ENCODE results near the gene GHRH.

Gene GHRH

DNA sequence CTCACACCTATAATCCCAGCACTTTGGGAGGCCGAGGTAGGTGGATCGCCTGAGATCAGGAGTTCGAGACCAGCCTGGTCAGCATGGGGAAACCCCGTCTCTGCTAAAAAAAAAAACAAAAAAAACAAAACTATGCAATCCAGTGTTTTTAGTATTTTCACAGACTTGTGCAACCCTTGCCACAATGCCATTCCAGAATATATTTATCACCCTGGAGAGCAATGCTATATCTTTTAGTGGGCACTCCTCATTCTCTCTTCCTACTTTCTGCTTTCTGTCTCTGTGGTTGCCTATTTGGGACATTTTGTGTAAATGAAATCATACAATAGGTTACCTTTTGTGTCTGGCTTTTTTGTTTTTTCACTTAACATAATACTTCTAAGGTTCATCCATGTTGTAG, 43.2 kb downstream of the GHRH start:
- peaks cover 20% of the 10 kb centered on the region for H3K36me3 ChIP-seq
- H3K27me3 ChIP-seq, result no peaks in the 10 kb centered on the region
- TF ChIP-seq, protein P1, sequence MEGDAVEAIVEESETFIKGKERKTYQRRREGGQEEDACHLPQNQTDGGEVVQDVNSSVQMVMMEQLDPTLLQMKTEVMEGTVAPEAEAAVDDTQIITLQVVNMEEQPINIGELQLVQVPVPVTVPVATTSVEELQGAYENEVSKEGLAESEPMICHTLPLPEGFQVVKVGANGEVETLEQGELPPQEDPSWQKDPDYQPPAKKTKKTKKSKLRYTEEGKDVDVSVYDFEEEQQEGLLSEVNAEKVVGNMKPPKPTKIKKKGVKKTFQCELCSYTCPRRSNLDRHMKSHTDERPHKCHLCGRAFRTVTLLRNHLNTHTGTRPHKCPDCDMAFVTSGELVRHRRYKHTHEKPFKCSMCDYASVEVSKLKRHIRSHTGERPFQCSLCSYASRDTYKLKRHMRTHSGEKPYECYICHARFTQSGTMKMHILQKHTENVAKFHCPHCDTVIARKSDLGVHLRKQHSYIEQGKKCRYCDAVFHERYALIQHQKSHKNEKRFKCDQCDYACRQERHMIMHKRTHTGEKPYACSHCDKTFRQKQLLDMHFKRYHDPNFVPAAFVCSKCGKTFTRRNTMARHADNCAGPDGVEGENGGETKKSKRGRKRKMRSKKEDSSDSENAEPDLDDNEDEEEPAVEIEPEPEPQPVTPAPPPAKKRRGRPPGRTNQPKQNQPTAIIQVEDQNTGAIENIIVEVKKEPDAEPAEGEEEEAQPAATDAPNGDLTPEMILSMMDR (IDR thresholded peaks at IDR 0.05), result no peak
- H3K4me1 ChIP-seq (ENCODE audit: control insufficient read depth in 1 of 2, insufficient read depth in 1 of 2, low read depth in 1 of 2, low read length in 1 of 2), result peaks cover 30 to 34% of the 10 kb centered on the region in 2 experiments
- no peaks in the 10 kb centered on the region for H3K9me3 ChIP-seq
- H3K27ac ChIP-seq, result no peak overlapping the region
- H3K4me3 ChIP-seq (ENCODE audit: low read depth in 1 of 2, low read length in 1 of 2), result no peak overlapping the region

DNA sequence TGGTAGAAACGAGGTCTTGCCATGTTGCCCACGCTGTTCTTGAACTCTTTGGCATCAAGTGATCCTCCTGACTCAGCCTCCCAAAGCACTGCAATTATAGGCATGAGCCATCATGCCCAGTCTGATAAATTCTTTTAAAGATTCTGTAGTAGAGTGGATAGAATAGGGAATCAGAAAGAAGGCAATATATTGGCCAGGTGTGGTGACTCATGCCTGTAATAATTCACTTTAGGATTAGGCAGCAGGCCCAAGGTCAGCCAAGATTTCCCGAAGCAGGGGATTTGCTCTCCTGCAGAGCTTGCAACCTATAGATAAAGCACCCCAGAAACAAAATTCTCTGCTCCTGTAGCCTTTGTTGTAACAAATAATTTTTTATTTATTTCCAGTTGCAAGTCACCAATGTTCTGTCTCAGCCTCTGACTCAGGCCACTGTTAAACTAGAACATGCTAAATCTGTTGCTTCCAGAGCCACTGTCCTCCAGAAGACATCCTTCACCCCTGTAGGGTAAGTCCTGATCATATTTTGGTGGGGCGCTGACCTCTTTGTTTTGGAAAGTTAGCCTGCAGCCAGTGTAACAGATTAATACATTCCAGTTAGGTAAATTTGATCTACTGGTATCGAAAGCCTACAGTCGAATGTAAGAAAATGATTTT, 51.8 kb downstream of the GHRH start:
- TF ChIP-seq, protein P1 (IDR thresholded peaks at IDR 0.05), result no peak
- no peak overlapping the region for H3K27ac ChIP-seq
- no peaks in the 10 kb centered on the region for H3K27me3 ChIP-seq
- H3K4me1 ChIP-seq (ENCODE audit: control insufficient read depth in 1 of 2, insufficient read depth in 1 of 2, low read depth in 1 of 2, low read length in 1 of 2), result no peaks in the 10 kb centered on the region
- H3K9me3 ChIP-seq, result no peaks in the 10 kb centered on the region
- no peak overlapping the region for H3K4me3 ChIP-seq (ENCODE audit: low read depth in 1 of 2, low read length in 1 of 2)
- H3K36me3 ChIP-seq, result peaks cover 79% of the 10 kb centered on the region

DNA sequence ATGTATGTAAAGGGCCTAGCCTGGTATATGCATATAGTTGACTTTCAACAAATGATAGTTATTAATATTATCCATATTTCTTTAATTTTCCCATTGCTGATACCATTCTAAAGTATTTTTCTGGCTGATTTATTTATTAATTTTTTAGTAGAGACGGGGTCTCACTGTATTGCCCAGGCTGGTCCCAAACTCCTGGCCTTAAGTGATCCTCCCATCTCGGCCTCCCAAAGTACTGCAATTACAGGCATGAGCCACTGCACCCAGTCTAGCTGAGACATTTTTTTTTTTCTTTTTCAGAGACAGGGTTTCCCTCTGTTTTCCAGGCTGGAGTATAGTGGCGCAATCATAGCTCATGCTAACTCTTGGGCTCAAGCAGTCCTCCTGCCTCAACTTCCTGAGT, 52.4 kb downstream of the GHRH start:
- Histone ChIP-seq H3K36me3 (peaks cover 79% of the 10 kb centered on the region), H3K4me3 (ENCODE audit: low read depth in 1 of 2, low read length in 1 of 2) (no peak overlapping the region), H3K4me1 (ENCODE audit: control insufficient read depth in 1 of 2, insufficient read depth in 1 of 2, low read depth in 1 of 2, low read length in 1 of 2) (no peaks in the 10 kb centered on the region), H3K9me3 (no peaks in the 10 kb centered on the region), H3K27ac (no peak overlapping the region), H3K27me3 (no peaks in the 10 kb centered on the region)
- TF ChIP-seq, protein P1 (IDR thresholded peaks at IDR 0.05), result no peak

DNA sequence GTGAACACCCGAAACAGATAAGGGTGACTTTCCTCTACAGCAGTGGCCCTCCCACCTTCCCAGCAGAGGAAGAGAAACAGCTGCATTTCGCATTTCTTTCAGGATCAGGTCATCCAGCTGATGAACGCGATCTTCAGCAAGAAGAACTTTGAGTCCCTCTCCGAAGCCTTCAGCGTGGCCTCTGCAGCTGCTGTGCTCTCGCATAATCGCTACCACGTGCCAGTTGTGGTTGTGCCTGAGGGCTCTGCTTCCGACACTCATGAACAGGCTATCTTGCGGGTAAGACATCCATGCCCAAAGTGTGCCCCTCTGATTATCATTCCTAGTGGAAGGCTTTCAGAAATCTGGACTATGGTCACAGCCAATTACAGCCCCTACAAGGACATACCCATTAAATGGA, 54.4 kb downstream of the GHRH start:
- Histone ChIP-seq H3K27ac (no peak overlapping the region), H3K4me3 (ENCODE audit: low read depth in 1 of 2, low read length in 1 of 2) (no peak overlapping the region), H3K9me3 (no peaks in the 10 kb centered on the region), H3K36me3 (peaks cover 70% of the 10 kb centered on the region), H3K4me1 (ENCODE audit: control insufficient read depth in 1 of 2, insufficient read depth in 1 of 2, low read depth in 1 of 2, low read length in 1 of 2) (no peaks in the 10 kb centered on the region), H3K27me3 (no peaks in the 10 kb centered on the region)
- TF ChIP-seq, protein P1 (IDR thresholded peaks at IDR 0.05), result no peak

DNA sequence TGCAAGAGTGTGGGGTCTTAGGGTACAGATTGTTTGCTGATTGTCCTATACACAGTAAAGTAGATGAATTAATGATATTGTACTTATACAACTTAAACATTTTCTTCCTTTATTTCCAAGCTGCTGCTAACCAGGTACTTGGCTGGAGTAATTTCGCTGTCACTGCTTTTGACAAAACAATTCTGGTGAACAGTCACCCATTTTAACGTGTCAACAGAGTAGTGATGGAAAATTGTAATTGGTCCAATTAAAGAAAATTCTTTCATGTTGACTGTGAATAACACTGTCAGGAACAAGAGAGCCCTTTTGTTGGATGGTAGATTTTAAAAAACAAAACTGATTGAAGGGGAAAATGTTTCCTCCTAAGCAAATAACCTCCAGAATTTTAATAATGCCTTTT, 55.8 kb downstream of the GHRH start:
- no peaks in the 10 kb centered on the region for H3K9me3 ChIP-seq
- no peaks in the 10 kb centered on the region for H3K4me1 ChIP-seq (ENCODE audit: control insufficient read depth in 1 of 2, insufficient read depth in 1 of 2, low read depth in 1 of 2, low read length in 1 of 2)
- no peaks in the 10 kb centered on the region for H3K27me3 ChIP-seq
- peaks cover 73% of the 10 kb centered on the region for H3K36me3 ChIP-seq
- H3K4me3 ChIP-seq (ENCODE audit: low read depth in 1 of 2, low read length in 1 of 2), result no peak overlapping the region
- H3K27ac ChIP-seq, result no peak overlapping the region
- TF ChIP-seq, protein P1 (IDR thresholded peaks at IDR 0.05), result no peak
